Effector memory CD4-positive, alpha-beta T cell (primary cell): ENCODE measurements around the gene ALOX5.
"Not testable (repeated sequence)": the region's sequence is repeated elsewhere in the genome, so short reads cannot be mapped to it uniquely, and the experiment has no call there.

Source experiments
- DNase-seq, 3 donors: peaks; one replicate each; pipeline ENCODE4 v3.0.0-alpha.2; 2020
- H3K27ac ChIP-seq: 2 replicates; pipeline ENCODE4 v1.7.0; 2013; ENCODE audit warnings: mild to moderate bottlenecking, low read length, moderate library complexity; ENCODE audit not compliant: insufficient read depth, poor library complexity, severe bottlenecking
- H3K27me3 ChIP-seq: replicated peaks from 2 replicates; pipeline ENCODE4 v1.7.0; 2013; ENCODE audit warnings: mild to moderate bottlenecking, low read length; ENCODE audit not compliant: insufficient read depth, control insufficient read depth, poor library complexity, severe bottlenecking
- H3K36me3 ChIP-seq: 2 replicates; pipeline ENCODE4 v1.7.0; 2013; ENCODE audit warnings: mild to moderate bottlenecking, low read length, moderate library complexity; ENCODE audit not compliant: control insufficient read depth, insufficient read depth
- H3K4me1 ChIP-seq: 2 replicates; pipeline ENCODE4 v1.7.0; 2013; ENCODE audit warnings: low read length, mild to moderate bottlenecking; ENCODE audit not compliant: control insufficient read depth, insufficient read depth, poor library complexity, severe bottlenecking
- H3K4me3 ChIP-seq: 2 replicates; pipeline ENCODE4 v1.7.0; 2013; ENCODE audit warnings: low read length, low read depth, mild to moderate bottlenecking; ENCODE audit not compliant: insufficient read depth, poor library complexity, severe bottlenecking
- H3K9me3 ChIP-seq: 2 replicates; pipeline ENCODE4 v1.7.0; 2013; ENCODE audit warnings: mild to moderate bottlenecking, low read length, moderate library complexity; ENCODE audit not compliant: control insufficient read depth

Gene ALOX5

GRCh38 chr10:45480294-45480693 is 106.3 kb downstream of the ALOX5 start:
- Histone ChIP-seq H3K36me3 (no peaks in the 10 kb centered on the region), H3K27ac (no peak overlapping the region), H3K4me3 (no peak overlapping the region), H3K9me3 (no peaks in the 10 kb centered on the region), H3K27me3 (no peaks in the 10 kb centered on the region), H3K4me1 (no peaks in the 10 kb centered on the region)
- no peak for DNase-seq

GRCh38 chr10:45481100-45481499 is 107.1 kb downstream of the ALOX5 start:
- H3K27me3 ChIP-seq, H3K9me3 ChIP-seq, H3K4me3 ChIP-seq, H3K36me3 ChIP-seq, H3K27ac ChIP-seq, H3K4me1 ChIP-seq, DNase-seq: not testable (repeated sequence)

GRCh38 chr10:45483002-45483401 is 109.0 kb downstream of the ALOX5 start:
- no peak overlapping the region for H3K4me3 ChIP-seq
- H3K27ac ChIP-seq = no peak overlapping the region
- no peak for DNase-seq
- H3K36me3 ChIP-seq = peaks cover under 1% of the 10 kb centered on the region
- H3K9me3 ChIP-seq = no peaks in the 10 kb centered on the region
- no peaks in the 10 kb centered on the region for H3K4me1 ChIP-seq
- H3K27me3 ChIP-seq = no peaks in the 10 kb centered on the region

DNA sequence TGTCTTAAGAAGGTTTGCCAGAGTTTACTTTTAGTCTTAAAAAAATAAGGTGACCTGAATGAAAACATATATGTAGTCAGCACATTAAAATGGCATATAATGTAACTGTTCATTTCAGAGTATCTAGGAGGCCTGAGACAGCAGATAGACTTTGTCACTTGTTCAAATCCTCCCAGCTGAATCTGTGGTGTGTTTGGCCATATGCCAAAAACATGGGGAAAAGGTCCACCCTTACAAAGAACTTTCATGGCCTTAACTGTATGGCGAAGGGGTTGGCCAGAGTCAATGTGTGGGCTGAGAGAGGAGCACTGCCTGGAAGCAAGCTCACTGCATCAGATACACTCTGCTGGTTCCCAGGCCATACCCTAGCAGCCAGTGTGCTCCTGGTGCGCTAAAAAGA is 113.7 kb downstream of the ALOX5 start:
- H3K4me3 ChIP-seq = no peak overlapping the region
- no peaks in the 10 kb centered on the region for H3K4me1 ChIP-seq
- no peak overlapping the region for H3K27ac ChIP-seq
- H3K27me3 ChIP-seq = no peaks in the 10 kb centered on the region
- no peaks in the 10 kb centered on the region for H3K9me3 ChIP-seq
- no peak for DNase-seq
- peaks cover 8% of the 10 kb centered on the region for H3K36me3 ChIP-seq

GRCh38 chr10:45488365-45488764 is 114.3 kb downstream of the ALOX5 start:
- peaks cover 8% of the 10 kb centered on the region for H3K36me3 ChIP-seq
- no peaks in the 10 kb centered on the region for H3K4me1 ChIP-seq
- no peak for DNase-seq
- no peaks in the 10 kb centered on the region for H3K9me3 ChIP-seq
- H3K4me3 ChIP-seq = no peak overlapping the region
- H3K27ac ChIP-seq = no peak overlapping the region
- no peaks in the 10 kb centered on the region for H3K27me3 ChIP-seq

DNA sequence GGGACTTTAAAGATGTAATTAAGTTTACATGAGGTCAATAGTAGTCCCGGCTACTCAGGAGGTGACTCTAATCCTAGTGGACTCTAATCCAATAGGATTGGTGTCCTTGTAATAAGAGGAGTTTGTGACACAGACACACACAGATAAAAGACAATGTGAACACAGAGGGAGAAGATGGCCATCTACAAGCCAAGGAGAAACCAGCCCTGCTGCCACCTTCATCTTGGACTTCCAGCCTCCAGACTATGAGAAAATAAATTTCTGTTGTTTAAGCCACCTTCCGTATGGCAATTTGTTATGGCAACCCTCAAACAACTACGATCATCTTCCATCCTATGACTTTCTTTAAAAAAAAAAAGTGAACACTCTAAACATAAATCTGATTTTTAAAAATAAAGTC is 116.3 kb downstream of the ALOX5 start:
- Histone ChIP-seq H3K27ac (no peak overlapping the region), H3K4me1 (no peaks in the 10 kb centered on the region), H3K36me3 (peaks cover 8% of the 10 kb centered on the region), H3K4me3 (no peak overlapping the region), H3K9me3 (no peaks in the 10 kb centered on the region), H3K27me3 (no peaks in the 10 kb centered on the region)
- no peak for DNase-seq

- H3K9me3 ChIP-seq = no peaks in the 10 kb centered on the region
- H3K4me3 ChIP-seq = no peak overlapping the region
- H3K27ac ChIP-seq = no peak overlapping the region
- H3K4me1 ChIP-seq = no peaks in the 10 kb centered on the region
- no peaks in the 10 kb centered on the region for H3K27me3 ChIP-seq
- DNase-seq = no peak
- peaks cover 8% of the 10 kb centered on the region for H3K36me3 ChIP-seq
Observed at GRCh38 chr10:45491061-45491460, 117.0 kb downstream of the ALOX5 start.
